Upper lobe of left lung (tissue), 4 donors: ENCODE results near the gene NAV2.

Experiments used
- POLR2A ChIP-seq, 4 donors: fragments of 450-650 bp; IDR thresholded peaks; one replicate each; pipeline ENCODE4 v1.5.1; 2016 to 2017; ENCODE audit warnings: antibody characterized with exemption in 4 of 4, mild to moderate bottlenecking in 2 of 4
- POLR2AphosphoS5 ChIP-seq, 2 donors: sonication (generic); formaldehyde crosslinking; IDR thresholded peaks; one replicate each; pipeline ENCODE4 v1.5.1; 2017; ENCODE audit warnings: antibody characterized with exemption in 2 of 2

DNA sequence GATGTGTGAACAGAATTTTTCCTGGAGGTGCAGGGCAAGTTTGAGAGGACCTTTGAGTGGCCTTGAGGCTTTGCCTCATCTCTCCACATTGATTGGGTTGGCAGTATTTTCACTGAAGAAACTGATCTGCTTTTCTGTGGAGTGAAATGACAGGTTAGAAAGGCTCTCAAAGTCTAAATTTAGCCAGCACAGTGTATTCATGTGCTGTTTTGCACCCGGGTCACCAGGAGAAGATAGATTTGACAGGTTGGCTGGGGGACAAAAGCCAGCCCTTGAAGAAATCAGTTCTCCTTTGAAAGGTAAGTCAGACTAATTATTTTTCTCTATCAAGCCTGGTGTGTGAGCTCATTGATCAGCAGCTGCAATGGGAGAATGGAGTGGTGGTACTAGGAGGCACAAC lies 294.7 kb downstream of the NAV2 start:
- TF ChIP-seq POLR2A (IDR thresholded peaks at IDR 0.05): no peak
- TF ChIP-seq POLR2AphosphoS5 (IDR thresholded peaks at IDR 0.05): no peak
